Right lobe of liver (tissue), 4 donors: ENCODE results near the gene PTAR1.

ENCODE experiments used
- CTCF ChIP-seq, 4 donors: fragments of 200-600 bp in 3 of 4; fragments of 450-650 bp in 1 of 4; IDR thresholded peaks; one replicate each; pipeline versions ENCODE4 v1.5.1 to v1.8.0; 2016 to 2022; ENCODE audit warnings: antibody characterized with exemption in 4 of 4, mild to moderate bottlenecking in 2 of 4
- POLR2A ChIP-seq: fragments of 450-650 bp; IDR thresholded peaks from one replicate; pipeline ENCODE4 v1.6.1; 2017; ENCODE audit warnings: antibody characterized with exemption, mild to moderate bottlenecking
- donor health status: DM: no; HTN: no; CAD: no.
- donor health status: DM: no; HTN: no; CAD: no.
- donor health status: DM: no; HTN: yes; CAD: no.

- TF ChIP-seq CTCF (IDR thresholded peaks at IDR 0.05) (peak; percentile 84 to 91 (median 88)), POLR2A (no peak)
Measured at GRCh38 chr9:69672596-69673310, 87.1 kb downstream of the PTAR1 start.
